HG02610 (cell line): ENCODE measurements around the gene RBM47.

Source experiments
- ATAC-seq: cut with Tn5 transposase; IDR thresholded peaks from one replicate; pipeline ENCODE4 v1.9.1; 2021; ENCODE audit warnings: mild to moderate bottlenecking, moderate library complexity; ENCODE audit not compliant: unreplicated experiment

The RBM47 gene

DNA sequence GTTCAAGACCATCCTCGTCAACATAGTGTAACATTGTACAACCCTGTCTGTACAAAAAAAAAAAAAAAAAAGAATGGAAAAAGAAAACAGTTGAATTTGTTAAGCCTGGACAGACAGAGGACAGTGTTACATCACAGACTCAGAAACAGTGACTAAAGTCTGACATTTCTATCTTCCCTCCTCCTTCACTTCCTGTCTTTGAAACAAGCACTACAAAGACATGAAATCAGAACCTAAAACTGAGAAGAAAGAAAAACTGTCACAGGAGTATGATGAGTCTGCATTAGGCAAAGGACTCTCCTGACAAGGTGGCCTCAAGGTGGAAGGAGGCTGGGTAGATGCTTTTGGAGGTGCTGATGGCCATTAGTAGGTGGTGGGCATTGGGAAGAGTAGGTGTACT, 126.7 kb downstream of the RBM47 start:
- ATAC-seq: peak; percentile 58

DNA sequence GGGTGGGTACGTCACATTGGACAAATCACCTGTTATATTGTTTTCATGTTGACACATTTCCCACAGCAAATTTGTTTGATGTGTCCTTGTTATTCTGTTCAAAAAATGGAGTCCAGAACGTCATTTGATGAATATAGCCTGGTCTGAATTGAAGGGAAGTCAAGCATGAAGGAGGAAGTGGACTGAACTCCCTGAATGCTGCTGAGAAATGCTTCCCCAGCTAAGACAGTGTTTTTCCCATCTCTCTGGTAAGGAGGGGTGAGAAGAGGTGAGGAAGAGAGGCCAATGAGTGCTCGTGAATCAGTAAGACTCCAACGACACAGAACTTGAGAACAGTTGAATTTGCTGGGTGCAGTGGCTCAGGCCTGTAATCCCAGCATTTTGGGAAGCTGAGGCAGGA, 127.4 kb downstream of the RBM47 start:
- no peak for ATAC-seq

DNA sequence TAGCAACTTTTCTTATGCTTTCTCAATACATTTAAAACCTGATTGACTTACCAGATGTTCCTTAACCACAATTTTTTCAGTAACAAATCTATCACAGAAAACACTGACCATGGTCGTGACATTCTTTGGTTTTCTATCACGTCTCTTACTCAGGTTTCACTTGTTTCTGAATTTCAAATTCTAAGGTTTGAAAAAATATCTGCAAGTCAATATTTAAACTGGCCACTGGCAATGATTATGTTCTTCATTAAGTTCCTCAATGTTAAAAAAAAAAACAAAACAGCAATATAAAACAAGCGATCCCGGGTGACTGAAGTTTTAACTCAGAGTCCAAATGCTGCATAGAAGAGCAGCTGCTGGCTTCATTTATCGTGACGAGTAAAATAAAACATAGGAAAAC, 128.9 kb downstream of the RBM47 start:
- no peak for ATAC-seq

DNA sequence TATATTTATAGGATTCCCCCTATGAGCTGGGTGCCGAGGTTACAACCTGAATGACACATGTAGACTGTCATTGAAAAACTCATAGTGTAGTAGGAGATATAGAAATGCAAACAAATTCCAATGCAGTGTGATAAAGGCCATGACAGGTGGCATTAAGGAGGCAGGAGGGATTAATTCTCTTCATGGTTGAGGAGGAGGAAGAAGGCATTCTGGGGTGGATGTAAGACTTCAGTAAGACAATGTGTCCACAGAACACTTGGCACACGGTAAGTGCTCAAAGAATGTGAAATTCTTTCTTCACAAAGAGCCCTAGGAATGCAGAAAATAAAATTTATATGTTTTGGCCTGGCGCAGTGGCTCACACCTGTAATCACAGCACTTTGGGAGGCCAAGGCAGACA, 136.5 kb downstream of the RBM47 start:
- no peak for ATAC-seq

- no peak for ATAC-seq
Measured at GRCh38 chr4:40492691-40493090, 137.0 kb downstream of the RBM47 start.

GRCh38 chr4:40490481-40490880, 139.2 kb downstream of the RBM47 start:
- ATAC-seq: no peak

DNA sequence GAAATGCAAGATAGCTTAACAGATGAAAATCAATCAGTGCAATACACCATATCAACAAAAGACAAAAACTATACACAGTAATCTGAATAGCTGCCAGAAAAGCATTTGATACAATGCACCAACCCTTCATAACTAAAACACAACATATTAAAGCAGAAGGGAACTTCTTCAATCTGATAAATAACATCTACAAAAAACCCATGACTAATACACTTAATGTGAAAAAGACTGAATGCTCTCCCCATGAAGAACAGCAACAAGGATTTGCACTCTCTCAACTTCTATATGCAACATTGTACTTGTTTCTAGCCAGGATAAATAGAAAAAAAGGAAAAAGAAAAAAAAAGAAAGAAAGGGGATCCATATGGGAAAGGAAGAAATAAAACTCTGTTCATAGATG, 139.7 kb downstream of the RBM47 start:
- no peak for ATAC-seq

GRCh38 chr4:40486534-40486933, 143.1 kb downstream of the RBM47 start:
- no peak for ATAC-seq

DNA sequence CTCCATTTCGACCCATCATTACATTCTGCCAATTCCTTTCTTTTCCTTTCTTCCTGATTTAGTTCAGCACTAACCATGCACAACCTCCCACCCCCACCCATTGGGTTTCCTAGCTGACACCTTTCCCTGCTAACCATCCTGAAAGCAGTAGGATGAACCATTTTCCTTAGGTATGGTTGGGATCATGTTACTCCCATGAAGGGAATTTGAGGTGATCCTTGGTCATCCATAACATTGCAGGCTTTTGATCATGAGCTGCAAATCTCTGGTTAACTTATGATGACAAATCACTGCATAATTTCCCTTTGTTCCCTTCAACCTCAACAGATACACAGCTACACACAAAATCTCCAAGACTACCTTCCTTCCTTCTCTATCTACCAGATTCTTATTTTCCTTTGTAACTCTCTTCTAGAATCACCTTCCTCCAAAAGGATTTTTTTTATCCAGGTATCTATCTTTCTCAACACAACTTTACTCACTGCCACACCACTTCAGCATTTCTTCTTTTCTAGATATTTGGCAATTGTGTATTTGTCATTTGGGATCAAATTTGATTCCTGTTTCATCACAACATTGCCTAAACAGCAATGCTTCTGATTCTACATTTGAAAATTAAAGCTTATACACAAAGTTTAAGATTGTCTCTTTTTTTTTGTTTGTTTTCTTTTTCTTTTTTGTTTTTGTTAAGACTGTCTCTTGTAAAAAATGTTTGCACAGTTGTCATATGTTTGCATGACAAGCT, 145.1 kb downstream of the RBM47 start:
- no peak for ATAC-seq

GRCh38 chr4:40482985-40483647, 146.5 kb downstream of the RBM47 start:
- ATAC-seq: no peak

DNA sequence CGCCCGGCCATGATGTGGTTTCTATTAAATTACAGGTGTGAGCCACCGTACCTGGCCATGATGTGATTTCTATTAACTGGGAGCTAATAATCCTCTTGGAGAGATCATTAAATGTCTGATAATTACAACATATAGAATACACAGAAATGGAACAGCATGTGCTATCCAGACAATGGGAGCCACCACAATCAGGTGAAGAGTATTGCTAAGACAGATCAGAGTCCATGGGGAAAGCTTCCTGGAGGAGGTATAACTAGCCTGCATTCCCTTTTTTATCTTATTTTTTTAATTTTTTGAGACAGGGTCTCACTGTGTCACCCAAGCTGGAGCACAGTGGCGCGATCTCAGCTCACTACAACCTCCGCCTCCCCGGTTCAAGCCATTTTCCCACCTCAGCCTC, 147.7 kb downstream of the RBM47 start:
- no peak for ATAC-seq

DNA sequence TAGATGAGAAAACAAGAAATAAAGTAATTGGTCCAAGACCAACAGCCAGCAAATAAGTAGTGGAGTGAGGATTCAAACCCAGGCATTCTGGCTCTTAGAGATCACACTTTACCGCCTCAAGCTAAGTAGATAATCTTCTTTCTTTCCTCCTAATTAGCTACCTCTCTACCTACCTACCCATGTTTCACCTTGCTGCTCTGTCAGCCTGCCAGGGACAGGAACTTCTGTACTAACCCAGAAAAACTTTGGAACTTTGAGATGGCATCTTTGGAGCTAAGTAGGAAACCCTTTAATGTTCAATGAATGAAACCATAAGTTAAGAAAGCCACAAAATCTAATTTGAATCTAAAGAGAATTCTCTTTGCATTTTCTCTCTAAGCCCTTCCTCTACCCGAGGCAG, 149.4 kb downstream of the RBM47 start:
- no peak for ATAC-seq

GRCh38 chr4:40479378-40479777, 150.3 kb downstream of the RBM47 start:
- no peak for ATAC-seq

DNA sequence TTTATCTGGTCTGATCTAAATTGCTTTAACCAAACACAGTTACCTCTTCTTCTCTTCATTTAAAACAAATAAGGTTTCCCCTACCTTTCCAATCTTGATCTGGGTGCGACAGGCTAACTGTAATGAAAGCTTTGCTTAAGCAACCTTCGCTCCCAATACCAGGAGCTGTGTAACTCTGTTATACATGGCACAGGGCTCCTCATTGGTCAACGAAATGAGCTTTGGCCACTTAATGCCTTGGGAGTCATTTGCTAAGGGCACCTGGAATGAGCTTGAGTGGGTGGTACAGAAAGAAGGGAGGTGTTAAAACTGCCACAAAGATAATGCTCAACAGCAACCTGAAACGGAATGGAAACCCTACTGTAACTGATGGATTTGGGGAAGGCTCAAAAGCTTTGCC, 154.1 kb downstream of the RBM47 start:
- ATAC-seq: no peak

DNA sequence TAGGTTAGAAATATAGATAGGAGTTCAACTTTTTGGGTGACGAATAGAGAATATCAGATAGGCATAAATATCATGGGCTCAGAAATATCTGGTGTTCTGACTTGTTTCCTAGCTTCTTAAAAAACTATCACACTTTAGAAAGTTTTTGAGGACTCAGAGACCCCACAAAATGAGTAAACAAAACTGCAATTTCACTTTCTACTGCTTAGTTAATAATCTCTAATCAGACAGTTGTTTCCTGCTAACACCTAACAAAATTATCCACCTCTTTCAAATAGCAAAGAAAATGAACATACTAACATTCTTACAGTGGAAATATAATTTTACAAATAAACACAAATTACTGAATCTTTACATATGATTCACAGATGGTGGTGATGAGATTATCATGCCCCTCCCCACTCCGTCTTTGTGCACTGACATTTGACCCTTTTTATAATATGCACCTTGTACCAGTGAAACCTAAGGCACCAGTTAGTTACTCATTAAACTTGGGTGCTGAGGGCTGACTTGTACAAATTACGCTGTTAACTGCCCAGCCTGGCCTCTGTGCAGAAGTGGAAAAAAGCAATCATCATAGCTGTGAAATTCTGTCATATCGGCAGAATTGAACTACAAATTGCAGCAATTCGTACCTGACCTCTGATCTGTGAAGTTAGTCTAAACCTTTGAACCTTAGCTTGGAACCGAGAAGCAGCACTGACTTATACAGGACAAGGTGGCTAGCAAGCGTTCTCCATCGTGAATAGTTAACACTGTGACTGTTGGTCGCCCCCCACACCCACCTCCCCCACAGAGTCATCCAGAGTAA, 155.9 kb downstream of the RBM47 start:
- no peak for ATAC-seq

DNA sequence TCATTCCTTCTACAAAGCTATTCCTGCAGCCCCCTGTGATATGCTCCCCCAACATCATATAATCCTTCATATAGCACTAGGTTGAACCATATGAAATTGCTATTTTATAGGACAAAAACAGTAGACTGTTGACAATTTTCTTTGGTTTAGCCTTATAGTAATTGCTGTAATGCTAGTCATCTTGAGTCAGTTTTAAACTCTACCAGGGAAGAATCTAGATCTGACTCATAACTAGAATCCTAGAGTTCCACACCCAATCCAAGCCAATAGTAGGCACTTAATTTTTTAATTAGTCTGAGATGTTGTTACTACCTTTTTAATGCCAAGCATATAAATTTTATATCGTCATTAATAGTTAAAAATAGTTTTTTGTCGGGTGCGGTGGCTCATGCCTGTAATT, 157.7 kb downstream of the RBM47 start:
- no peak for ATAC-seq

GRCh38 chr4:40466789-40467188, 162.9 kb downstream of the RBM47 start:
- ATAC-seq: no peak

DNA sequence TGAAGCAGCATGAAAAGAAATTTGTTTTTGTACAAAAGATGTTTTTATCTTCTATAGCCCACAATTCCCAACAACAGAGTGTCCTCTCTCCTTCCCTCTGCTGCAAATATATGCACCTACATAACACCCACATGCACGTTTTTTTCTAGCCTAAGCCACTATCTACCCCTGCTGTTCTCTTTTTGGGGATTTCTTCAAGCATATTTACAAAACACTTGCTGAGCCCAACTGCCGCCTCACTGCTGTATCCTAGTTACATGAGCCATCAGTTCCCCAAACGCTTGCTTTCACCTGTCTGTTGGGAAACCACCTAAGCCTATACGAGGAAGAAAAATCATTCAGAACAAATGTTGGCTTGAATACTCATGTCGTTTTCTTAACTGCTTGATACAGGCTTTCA, 167.3 kb downstream of the RBM47 start:
- peak; percentile 86 for ATAC-seq

DNA sequence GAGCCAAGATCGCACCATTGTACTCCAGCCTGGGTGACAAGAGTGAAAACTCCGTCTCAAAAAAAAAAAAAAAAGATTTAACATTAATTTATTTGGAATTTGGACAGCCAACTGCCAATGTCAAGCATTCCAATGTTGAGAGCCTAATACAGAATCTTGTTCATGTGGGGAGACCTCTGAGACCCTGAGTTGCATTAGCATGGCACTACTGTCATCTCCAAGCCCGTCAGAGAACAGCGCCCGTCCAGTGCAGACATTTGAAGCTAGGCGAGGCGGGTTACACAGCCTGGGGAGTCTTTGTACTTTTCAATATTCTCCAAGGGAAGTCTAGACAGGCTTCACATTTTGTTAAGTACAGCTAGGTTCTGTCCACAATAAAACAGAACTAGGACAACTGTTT, 167.8 kb downstream of the RBM47 start:
- no peak for ATAC-seq

- ATAC-seq: no peak
Measured at GRCh38 chr4:40461062-40461461, 168.6 kb downstream of the RBM47 start.

- no peak for ATAC-seq
Measured at GRCh38 chr4:40458683-40459082, 171.0 kb downstream of the RBM47 start.

DNA sequence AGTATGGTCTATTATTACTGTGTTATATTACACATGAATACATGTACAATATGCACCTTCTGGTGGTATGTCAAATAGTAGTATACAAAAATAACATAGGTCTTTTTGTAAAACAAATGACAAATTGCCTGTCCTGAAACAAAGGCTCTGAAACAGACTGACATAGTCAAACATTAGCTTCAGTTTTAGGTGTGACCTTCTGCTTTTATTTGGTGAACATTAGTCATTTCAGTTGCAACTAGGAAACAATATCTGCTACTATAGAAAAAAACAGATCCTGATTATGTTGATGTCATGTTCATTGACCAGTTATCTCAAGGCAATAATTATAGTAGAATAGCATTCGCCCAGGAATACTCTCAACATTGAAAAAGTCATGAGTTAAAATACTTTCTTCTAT, 171.6 kb downstream of the RBM47 start:
- no peak for ATAC-seq
